HG02759 (cell line): ENCODE data around the gene RELN.

ENCODE experiments used
- ATAC-seq: cut with Tn5 transposase; IDR thresholded peaks from one replicate; pipeline ENCODE4 v1.9.1; 2021; ENCODE audit warnings: mild to moderate bottlenecking, moderate library complexity; ENCODE audit not compliant: unreplicated experiment

Gene RELN

DNA sequence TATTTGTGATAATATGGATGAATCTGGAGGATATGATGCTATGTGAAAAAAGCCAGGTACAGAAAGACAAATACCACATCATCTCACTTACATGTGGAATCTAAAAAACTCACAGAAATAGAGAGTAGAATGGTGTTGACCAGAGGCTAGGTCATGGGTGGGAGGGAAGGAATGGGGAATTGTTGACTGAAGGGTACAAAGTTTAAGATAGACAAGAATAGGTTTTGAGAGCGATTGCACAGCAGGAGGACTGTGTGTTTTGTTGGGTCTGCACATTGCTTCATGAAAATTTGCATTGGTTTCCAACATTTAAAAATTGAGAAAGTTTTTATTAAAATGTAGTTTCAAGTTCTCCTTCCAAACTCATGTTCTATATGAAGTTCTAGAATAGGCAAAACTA is 551.8 kb downstream of the RELN start:
- ATAC-seq, result no peak

DNA sequence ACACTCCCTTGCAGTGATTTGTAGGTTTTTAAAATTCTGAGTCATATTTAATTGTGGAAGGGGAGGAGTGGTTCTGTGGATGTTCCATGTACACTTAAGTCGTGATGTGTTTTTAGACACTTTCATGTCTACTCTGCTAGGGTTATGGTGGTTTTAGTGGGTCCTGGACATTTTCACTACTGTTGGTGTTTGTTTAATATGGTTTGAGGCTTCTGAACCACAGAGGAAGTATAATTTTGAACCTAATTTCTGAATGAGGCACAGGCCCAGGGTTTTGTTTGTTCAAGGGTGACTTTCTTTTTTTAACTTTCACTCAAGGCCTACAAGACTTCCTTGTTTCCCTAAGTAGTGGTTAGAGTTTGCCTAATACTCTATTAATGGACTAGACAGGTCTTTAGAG is 556.7 kb downstream of the RELN start:
- ATAC-seq, result no peak

DNA sequence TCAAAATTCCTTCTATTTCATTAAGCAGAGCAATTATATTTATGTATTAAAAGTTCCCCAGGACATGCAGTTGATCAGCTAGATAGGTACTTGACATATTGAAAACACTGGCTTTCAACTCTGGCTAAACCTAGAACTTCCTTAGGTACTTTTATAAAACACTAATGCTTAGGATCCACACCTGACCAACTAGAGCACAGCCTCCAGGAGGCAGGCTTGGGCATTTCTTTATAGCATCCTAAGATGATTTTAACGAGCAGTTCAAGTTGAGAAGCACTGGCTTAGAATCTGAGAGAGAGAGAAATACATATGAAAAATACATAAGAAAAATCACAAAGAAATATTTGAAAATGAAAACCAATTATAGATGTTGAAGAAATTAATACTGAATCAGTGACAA is 564.3 kb downstream of the RELN start:
- no peak for ATAC-seq

DNA sequence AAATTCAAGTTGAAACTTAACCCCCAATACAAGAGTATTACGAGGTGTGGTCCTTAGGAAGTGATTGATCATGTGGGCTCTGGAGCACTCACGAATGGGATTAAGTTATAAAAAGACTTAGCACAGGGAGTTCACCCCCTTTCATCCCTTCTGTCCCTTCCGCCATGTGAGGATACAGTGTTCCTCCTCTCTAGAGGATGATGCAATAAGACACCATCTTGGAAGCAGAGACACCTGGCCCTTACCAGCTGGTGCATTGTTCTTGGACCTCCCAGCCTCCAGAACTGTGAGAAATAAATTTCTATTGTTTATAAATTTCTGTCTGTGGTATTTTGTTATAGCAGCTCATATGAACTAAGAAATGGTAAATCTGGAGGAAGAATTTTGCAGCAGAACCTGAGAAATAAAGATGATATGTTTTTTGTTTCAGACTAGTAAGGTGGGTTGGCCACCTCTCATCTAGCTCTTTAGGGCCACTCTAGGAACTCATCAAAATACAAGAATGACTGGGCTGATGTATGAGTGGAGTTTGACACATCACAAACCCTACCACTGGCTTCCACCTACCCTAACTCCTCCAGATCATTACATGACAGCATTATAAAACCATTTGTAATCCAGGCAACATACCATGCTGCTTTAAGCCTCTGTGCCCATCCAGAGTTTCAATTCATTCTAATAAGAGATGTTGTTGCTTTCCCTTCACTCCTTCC is 565.8 kb downstream of the RELN start:
- ATAC-seq, result no peak
